Osteocyte (in vitro differentiated cells): ENCODE results near the gene TLR9. TPM values are rescaled to one million over a fixed set of nuclear protein-coding genes. Genes with fewer than 3 reads are reported as not detected.

Experiments used
- DNase-seq: peaks from one replicate; pipeline ENCODE4 v3.0.0; 2021; ENCODE audit warnings: mixed read lengths; ENCODE audit not compliant: unreplicated experiment; ENCODE audit errors: extremely low spot score
- H3K27ac Mint-ChIP-seq: one replicate; pipeline ENCODE4 v1.8.0; 2021; ENCODE audit warnings: mild to moderate bottlenecking, mixed read lengths; ENCODE audit not compliant: unreplicated experiment
- H3K27me3 Mint-ChIP-seq: one replicate; pipeline ENCODE4 v1.8.0; 2021; ENCODE audit warnings: mixed read lengths; ENCODE audit not compliant: unreplicated experiment
- H3K36me3 Mint-ChIP-seq: one replicate; pipeline ENCODE4 v1.8.0; 2021; ENCODE audit warnings: mixed read lengths; ENCODE audit not compliant: unreplicated experiment
- H3K4me1 Mint-ChIP-seq: one replicate; pipeline ENCODE4 v1.8.0; 2021; ENCODE audit warnings: mixed read lengths; ENCODE audit not compliant: unreplicated experiment
- H3K4me3 Mint-ChIP-seq: one replicate; pipeline ENCODE4 v1.8.0; 2021; ENCODE audit warnings: mild to moderate bottlenecking, moderate library complexity, mixed read lengths; ENCODE audit not compliant: unreplicated experiment
- H3K9me3 Mint-ChIP-seq: one replicate; pipeline ENCODE4 v1.8.0; 2021; ENCODE audit warnings: mixed read lengths; ENCODE audit not compliant: unreplicated experiment
- total RNA-seq: library from RNA; stranded (reverse); gene quantifications from 2 replicates; pipeline ENCODE4 v1.2.1, GENCODE V29; 2021
- TF ChIP-seq, protein P1 (sequence below): fragments of 200-600 bp; sonication (generic); IDR thresholded peaks from 2 replicates; pipeline ENCODE4 v1.5.0; 2021; ENCODE audit warnings: antibody characterized with exemption, mild to moderate bottlenecking, moderate library complexity

Gene TLR9
- total RNA-seq, 1 donor from 2014 or later: not detected

DNA sequence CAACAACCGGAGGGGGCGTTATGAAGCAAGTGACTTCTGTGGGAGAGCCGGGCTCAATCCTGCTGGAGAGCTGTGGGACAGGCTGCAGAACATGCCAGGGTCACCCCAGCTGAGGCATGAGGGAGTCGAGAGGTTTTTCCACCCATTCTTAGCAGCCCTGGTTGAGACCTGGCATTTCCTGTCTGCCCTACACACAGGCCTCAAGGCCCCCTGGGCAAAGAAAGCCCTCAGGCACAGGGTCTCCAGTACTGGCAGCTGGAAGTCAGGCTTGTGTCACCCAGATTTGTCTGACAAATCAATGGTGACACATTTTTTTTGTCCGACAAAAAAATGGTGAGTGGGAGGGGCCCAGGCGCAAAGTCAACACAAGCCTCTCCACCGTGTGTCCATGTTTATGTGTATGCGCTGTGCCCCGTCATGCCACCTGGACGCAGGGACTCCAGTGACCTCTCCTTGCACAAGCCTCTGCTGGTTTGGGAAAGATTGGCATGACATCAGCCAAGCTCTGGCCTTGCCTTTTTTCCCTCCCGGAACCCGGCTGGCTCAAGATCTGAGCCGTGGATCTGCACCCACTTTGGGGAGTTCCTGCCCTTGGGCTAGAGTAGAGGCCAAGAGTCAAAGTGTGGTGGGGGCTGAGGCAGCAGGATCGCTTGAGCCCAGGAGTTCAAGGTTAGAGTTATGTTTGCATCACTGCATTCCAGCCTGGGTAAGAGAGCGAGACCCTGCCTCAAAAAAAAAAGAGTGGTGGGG is 48.3 kb downstream of the TLR9 start:
- TF ChIP-seq, protein P1, sequence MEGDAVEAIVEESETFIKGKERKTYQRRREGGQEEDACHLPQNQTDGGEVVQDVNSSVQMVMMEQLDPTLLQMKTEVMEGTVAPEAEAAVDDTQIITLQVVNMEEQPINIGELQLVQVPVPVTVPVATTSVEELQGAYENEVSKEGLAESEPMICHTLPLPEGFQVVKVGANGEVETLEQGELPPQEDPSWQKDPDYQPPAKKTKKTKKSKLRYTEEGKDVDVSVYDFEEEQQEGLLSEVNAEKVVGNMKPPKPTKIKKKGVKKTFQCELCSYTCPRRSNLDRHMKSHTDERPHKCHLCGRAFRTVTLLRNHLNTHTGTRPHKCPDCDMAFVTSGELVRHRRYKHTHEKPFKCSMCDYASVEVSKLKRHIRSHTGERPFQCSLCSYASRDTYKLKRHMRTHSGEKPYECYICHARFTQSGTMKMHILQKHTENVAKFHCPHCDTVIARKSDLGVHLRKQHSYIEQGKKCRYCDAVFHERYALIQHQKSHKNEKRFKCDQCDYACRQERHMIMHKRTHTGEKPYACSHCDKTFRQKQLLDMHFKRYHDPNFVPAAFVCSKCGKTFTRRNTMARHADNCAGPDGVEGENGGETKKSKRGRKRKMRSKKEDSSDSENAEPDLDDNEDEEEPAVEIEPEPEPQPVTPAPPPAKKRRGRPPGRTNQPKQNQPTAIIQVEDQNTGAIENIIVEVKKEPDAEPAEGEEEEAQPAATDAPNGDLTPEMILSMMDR: peak; percentile 4
- H3K4me3 Mint-ChIP-seq: no peak overlapping the region
- H3K27ac Mint-ChIP-seq: no peak overlapping the region
- peaks cover 14% of the 10 kb centered on the region for H3K4me1 Mint-ChIP-seq
- DNase-seq: no peak
- H3K9me3 Mint-ChIP-seq: no peaks in the 10 kb centered on the region
- no peaks in the 10 kb centered on the region for H3K36me3 Mint-ChIP-seq
- no peaks in the 10 kb centered on the region for H3K27me3 Mint-ChIP-seq

DNA sequence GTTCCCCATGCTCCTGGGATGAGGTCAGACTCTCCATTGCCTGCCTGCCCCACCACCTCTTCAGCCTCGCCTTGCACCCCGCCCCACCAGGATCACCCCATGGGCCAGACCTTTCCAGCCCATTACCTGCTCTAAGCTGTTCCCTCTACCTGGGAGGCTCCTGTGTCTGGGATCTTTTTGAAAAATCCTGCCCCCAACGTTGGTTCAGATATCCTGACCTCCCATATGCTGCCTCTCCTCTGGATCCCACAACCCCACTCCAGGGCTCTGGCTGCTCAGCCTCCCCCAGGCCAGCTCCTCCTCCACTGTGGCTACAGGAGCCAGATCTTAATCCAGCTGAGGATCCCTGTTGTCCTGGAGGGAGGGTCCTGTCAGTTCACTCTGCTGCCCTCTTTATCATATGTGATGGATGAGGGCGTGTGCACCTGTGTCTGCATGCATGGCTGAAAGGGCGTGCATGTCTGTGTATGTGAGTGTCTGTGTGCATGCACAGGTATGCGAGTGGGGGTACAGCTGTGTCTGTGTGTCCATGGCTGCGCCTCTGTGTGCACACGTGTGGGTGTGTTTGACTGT is 49.2 kb downstream of the TLR9 start:
- TF ChIP-seq, protein P1: no peak
- Mint-ChIP-seq H3K27ac (no peak overlapping the region), H3K27me3 (no peaks in the 10 kb centered on the region), H3K9me3 (no peaks in the 10 kb centered on the region), H3K36me3 (no peaks in the 10 kb centered on the region), H3K4me1 (peaks cover 14% of the 10 kb centered on the region), H3K4me3 (no peak overlapping the region)
- DNase-seq: no peak

DNA sequence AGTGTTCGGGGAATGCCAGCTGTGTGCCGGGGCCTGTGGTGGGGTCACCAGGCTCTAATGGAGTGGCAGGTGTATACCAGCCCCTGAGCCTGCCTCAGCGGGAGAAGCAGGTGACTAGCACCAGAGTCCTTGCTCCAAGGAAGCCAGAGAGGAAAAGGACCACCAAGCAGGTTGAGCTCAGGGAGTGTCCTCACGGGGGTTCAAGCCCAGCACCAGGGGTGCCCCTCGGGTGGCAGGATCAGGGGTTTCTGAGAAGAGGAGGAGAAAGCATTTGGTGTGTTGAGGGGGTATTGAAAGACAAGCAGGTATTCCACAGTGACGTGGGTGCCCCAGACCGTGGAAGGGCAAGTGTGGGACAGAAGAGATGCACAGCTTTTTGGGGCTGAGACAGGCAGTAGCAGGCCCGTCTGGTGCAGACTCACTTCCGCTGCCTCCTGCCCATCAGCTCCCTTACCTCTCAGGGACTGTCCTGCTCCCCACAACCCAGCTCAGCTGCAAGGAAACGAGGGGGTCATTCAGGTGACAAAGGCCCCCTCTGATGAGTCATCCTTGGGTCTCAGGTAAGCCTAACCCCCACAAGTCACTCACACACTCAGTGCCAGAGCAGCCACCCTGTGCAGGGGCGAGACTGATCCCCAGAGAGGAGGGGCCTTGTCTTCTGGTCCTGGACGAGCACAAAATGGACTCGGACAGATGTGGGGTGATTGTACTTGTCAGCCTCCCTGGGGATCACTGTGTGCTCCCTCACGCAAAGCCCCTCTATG is 49.8 kb downstream of the TLR9 start:
- peaks cover 14% of the 10 kb centered on the region for H3K4me1 Mint-ChIP-seq
- TF ChIP-seq, protein P1: no peak
- no peak overlapping the region for H3K4me3 Mint-ChIP-seq
- no peak for DNase-seq
- no peaks in the 10 kb centered on the region for H3K9me3 Mint-ChIP-seq
- H3K36me3 Mint-ChIP-seq: no peaks in the 10 kb centered on the region
- no peak overlapping the region for H3K27ac Mint-ChIP-seq
- H3K27me3 Mint-ChIP-seq: no peaks in the 10 kb centered on the region

DNA sequence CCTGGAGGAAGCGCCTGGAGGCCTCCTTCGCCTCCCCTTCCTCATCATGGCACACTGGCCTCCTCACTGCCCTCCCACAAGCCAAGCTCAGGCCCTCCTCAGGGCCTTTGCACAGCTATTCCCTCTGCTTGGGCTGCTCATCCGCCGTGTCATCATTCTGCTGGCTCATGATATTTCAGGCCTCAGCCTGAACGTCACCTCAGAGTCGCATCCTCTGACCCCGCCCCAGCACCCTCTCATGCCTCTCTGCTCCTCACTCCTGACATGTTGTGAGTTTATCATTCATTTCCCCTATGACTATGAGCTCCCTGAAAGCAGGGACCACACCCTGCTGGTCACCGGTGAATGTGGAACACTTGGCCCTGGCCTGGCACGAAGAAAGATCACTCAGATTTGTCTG is 50.5 kb downstream of the TLR9 start:
- no peak overlapping the region for H3K27ac Mint-ChIP-seq
- no peak for DNase-seq
- H3K36me3 Mint-ChIP-seq: no peaks in the 10 kb centered on the region
- no peak overlapping the region for H3K4me3 Mint-ChIP-seq
- peaks cover 14% of the 10 kb centered on the region for H3K4me1 Mint-ChIP-seq
- TF ChIP-seq, protein P1: no peak
- no peaks in the 10 kb centered on the region for H3K27me3 Mint-ChIP-seq
- no peaks in the 10 kb centered on the region for H3K9me3 Mint-ChIP-seq

DNA sequence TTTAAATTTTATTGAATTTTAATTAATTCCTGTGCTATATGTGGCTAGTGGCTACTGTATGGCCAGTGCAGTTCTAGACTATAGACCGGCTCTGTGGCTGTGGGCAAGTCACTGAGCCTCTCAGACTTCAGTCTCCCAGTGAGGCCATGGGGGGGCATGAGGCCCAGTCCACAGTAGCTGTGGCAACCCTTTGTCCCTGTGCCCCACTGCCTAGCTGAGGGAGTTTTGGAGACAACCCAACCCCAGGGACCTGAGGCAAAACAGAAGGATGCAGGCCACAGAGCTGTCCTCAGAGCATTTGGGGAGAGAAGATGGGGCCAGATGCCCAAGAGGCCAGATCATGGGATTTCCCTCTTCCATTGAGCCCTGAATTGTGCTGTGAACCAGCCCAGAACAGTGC is 52.3 kb downstream of the TLR9 start:
- Mint-ChIP-seq H3K27ac (no peak overlapping the region), H3K9me3 (no peaks in the 10 kb centered on the region), H3K4me1 (peaks cover 14% of the 10 kb centered on the region), H3K4me3 (no peak overlapping the region), H3K36me3 (no peaks in the 10 kb centered on the region), H3K27me3 (no peaks in the 10 kb centered on the region)
- no peak for DNase-seq
- TF ChIP-seq, protein P1: no peak
